SK-N-MC (cell line): ENCODE measurements around the gene AMZ1.
A peak's percentile ranks its signal among the peaks of the same experiment; 100 is the strongest.

Experiments
- DNase-seq: peaks from one replicate; pipeline ENCODE4 v3.0.0-alpha.2; 2011; ENCODE audit warnings: low read depth, low spot score
- H3K27ac ChIP-seq: fragments of 200-600 bp; sonication (generic); 2 replicates; pipeline ENCODE4 v1.5.1; 2016; ENCODE audit warnings: mixed run types
- H3K36me3 ChIP-seq: fragments of 200-600 bp; sonication (generic); 2 replicates; pipeline ENCODE4 v1.6.1; 2017; ENCODE audit warnings: antibody characterized with exemption, low read length, mixed read lengths; ENCODE audit not compliant: insufficient read depth
- H3K4me3 ChIP-seq: fragments of 200-600 bp; sonication (generic); 2 replicates; pipeline ENCODE4 v1.5.1; 2016
- H3K9ac ChIP-seq: fragments of 200-600 bp; sonication (generic); 2 replicates; pipeline ENCODE4 v1.8.0; 2017; ENCODE audit warnings: mixed run types, mixed read lengths; ENCODE audit not compliant: insufficient read length
- H3K9me3 ChIP-seq: fragments of 200-600 bp; sonication (generic); 2 replicates; pipeline ENCODE4 v1.6.1; 2017; ENCODE audit warnings: low read depth, mild to moderate bottlenecking, antibody characterized with exemption, low read length, moderate library complexity, mixed read lengths
- EZH2 ChIP-seq: fragments of 200-600 bp; sonication (generic); IDR thresholded peaks from one replicate; pipeline ENCODE4 v1.6.1; 2017; ENCODE audit warnings: antibody characterized with exemption
- FOXP2 ChIP-seq: optimal IDR thresholded peaks from 2 replicates; pipeline ENCODE3; 2011; ENCODE audit warnings: mild to moderate bottlenecking, moderate library complexity; ENCODE audit not compliant: insufficient read depth; ENCODE audit errors: extremely low read length, control extremely low read depth
- POLR2AphosphoS5 ChIP-seq: IDR thresholded peaks from 2 replicates; pipeline ENCODE4 v1.6.1; 2012; ENCODE audit warnings: mild to moderate bottlenecking, low read depth, low read length, borderline replicate concordance

AMZ1 gene

GRCh38 chr7:2680256-2680655 lies 7.7 kb upstream of the AMZ1 start:
- H3K9me3 ChIP-seq: no peaks in the 10 kb centered on the region
- H3K4me3 ChIP-seq: no peak overlapping the region
- no peak overlapping the region for H3K27ac ChIP-seq
- no peak for DNase-seq
- no peak for TF ChIP-seq EZH2
- no peak for TF ChIP-seq POLR2AphosphoS5
- TF ChIP-seq FOXP2: no peak
- no peaks in the 10 kb centered on the region for H3K36me3 ChIP-seq
- no peak overlapping the region for H3K9ac ChIP-seq

- Histone ChIP-seq H3K9me3 (no peaks in the 10 kb centered on the region), H3K9ac (no peak overlapping the region), H3K4me3 (no peak overlapping the region), H3K27ac (no peak overlapping the region), H3K36me3 (no peaks in the 10 kb centered on the region)
- DNase-seq: no peak
- TF ChIP-seq FOXP2 (no peak), EZH2 (no peak), POLR2AphosphoS5 (no peak)
Observed at GRCh38 chr7:2680792-2681490, 7.1 kb upstream of the AMZ1 start.

- Histone ChIP-seq H3K27ac (no peak overlapping the region), H3K4me3 (no peak overlapping the region), H3K9ac (no peak overlapping the region), H3K36me3 (no peaks in the 10 kb centered on the region), H3K9me3 (no peaks in the 10 kb centered on the region)
- DNase-seq: no peak
- no peak for TF ChIP-seq EZH2
- no peak for TF ChIP-seq POLR2AphosphoS5
- TF ChIP-seq FOXP2: no peak
Observed at GRCh38 chr7:2681929-2682799, 5.8 kb upstream of the AMZ1 start.

GRCh38 chr7:2684501-2684900 lies 3.5 kb upstream of the AMZ1 start:
- H3K9ac ChIP-seq: no peak overlapping the region
- H3K4me3 ChIP-seq: no peak overlapping the region
- no peak for DNase-seq
- no peaks in the 10 kb centered on the region for H3K9me3 ChIP-seq
- H3K27ac ChIP-seq: no peak overlapping the region
- TF ChIP-seq POLR2AphosphoS5: no peak
- no peak for TF ChIP-seq FOXP2
- no peak for TF ChIP-seq EZH2
- no peaks in the 10 kb centered on the region for H3K36me3 ChIP-seq

GRCh38 chr7:2686101-2686500 lies 1.9 kb upstream of the AMZ1 start:
- Histone ChIP-seq H3K9ac (no peak overlapping the region), H3K27ac (no peak overlapping the region), H3K4me3 (no peak overlapping the region), H3K9me3 (no peaks in the 10 kb centered on the region), H3K36me3 (no peaks in the 10 kb centered on the region)
- TF ChIP-seq POLR2AphosphoS5: no peak
- TF ChIP-seq FOXP2: no peak
- TF ChIP-seq EZH2: no peak
- no peak for DNase-seq

GRCh38 chr7:2687338-2687869 lies 598 bp upstream of the AMZ1 start:
- no peak overlapping the region for H3K9ac ChIP-seq
- TF ChIP-seq EZH2 (no peak), FOXP2 (no peak)
- DNase-seq: no peak
- no peaks in the 10 kb centered on the region for H3K9me3 ChIP-seq
- H3K4me3 ChIP-seq: no peak overlapping the region
- no peak overlapping the region for H3K27ac ChIP-seq
- no peaks in the 10 kb centered on the region for H3K36me3 ChIP-seq

- TF ChIP-seq FOXP2: no peak
- TF ChIP-seq EZH2: peak; percentile 71
- H3K27ac ChIP-seq: no peak overlapping the region
- no peak overlapping the region for H3K4me3 ChIP-seq
- no peaks in the 10 kb centered on the region for H3K9me3 ChIP-seq
- no peak overlapping the region for H3K9ac ChIP-seq
- no peak for DNase-seq
- no peaks in the 10 kb centered on the region for H3K36me3 ChIP-seq
Observed at GRCh38 chr7:2688409-2689342, 674 bp downstream of the AMZ1 start.

- Histone ChIP-seq H3K9me3 (no peaks in the 10 kb centered on the region), H3K36me3 (no peaks in the 10 kb centered on the region), H3K27ac (no peak overlapping the region), H3K4me3 (no peak overlapping the region), H3K9ac (no peak overlapping the region)
- TF ChIP-seq EZH2: no peak
- no peak for DNase-seq
Observed at GRCh38 chr7:2689343-2689847, 1.4 kb downstream of the AMZ1 start.
